H54 (cell line): ENCODE results near the gene VWC2.

Source experiments
- DNase-seq: peaks from one replicate; pipeline ENCODE4 v3.0.0; 2011; ENCODE audit warnings: low spot score, mixed read lengths; ENCODE audit not compliant: insufficient read length
- FAIRE-seq: peaks from 3 replicates; lab custom pipeline; 2011; peaks lifted over from hg19 to GRCh38; lab: Jason Lieb, UNC
- POLR2A ChIP-seq: IDR thresholded peaks from 2 replicates; pipeline ENCODE4 v1.6.1; 2011; ENCODE audit warnings: low read depth, mild to moderate bottlenecking, low read length

VWC2 gene

DNA sequence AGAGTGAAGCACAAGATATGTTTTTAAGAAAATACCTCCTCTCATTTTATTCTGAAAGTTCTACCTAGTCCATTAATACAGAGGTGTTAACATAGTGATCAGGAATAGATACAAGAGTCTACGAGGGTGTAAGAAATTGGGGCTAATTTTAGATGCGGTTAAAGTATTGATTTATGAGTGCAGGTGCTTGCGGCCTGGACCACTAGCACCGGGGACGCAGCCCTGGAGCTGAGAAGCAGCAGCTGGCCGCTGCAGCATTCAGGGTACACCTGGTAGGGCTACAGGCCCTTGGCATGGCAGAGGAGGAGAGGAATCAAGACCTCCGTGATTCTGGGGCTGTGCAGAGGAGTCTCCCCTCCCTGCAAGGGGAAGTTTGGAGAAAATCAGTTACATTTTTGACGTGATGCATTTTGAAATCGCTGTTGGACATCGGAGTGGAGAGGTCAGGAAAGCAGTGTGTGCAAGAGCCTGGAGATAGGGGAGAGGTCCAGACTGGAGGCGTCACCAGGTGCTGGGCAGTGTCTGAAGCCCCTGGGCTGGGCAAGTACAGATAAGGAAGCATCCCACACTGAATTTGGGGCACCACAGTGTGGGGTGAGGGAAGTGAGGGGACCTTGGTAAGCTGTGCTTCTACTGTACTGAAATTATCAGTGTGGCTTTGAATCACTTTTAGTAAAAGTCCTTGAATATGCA is 112.3 kb downstream of the VWC2 start:
- DNase-seq (no peak), FAIRE-seq (no peak)
- no peak for TF ChIP-seq POLR2A

DNA sequence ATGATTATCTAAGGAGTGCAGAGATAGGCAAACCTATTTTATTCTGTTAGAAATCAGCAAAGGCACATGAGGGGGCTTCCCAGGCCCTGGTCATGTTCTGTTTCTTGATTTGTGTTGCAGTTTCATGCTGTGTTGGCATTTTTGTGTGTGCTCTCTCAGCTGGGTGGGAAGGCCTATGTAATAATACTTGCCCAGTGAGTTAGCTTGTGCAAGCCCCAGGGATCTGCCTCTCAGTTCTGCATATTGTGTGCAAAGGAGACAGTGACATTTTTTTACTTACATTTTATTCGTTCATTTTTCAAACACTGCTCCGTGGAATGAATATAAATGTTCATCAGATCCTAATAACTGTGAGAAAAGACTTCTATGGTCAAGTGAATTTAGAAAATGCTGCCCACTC is 119.0 kb downstream of the VWC2 start:
- DNase-seq (no peak), FAIRE-seq (no peak)
- TF ChIP-seq POLR2A = no peak

DNA sequence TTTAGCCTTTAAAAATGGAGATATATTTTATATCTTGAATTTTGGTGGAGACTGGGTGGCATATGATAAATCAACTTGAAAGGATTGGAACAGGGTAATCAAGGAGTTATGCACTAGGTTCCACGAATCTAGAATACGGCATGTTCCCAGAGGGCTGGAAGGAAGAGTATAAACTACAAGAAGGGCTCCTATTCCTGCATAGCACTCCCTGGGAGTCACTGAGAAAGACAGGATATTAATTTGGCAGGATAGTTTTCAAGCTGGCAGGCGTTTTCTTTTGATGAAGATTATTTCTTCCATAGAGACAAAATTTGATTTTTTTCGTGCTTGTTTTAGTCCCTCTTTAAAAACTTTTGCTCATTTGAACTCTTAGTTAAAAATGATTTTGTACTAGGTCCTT is 119.7 kb downstream of the VWC2 start:
- DNase-seq (no peak), FAIRE-seq (no peak)
- TF ChIP-seq POLR2A = no peak

DNA sequence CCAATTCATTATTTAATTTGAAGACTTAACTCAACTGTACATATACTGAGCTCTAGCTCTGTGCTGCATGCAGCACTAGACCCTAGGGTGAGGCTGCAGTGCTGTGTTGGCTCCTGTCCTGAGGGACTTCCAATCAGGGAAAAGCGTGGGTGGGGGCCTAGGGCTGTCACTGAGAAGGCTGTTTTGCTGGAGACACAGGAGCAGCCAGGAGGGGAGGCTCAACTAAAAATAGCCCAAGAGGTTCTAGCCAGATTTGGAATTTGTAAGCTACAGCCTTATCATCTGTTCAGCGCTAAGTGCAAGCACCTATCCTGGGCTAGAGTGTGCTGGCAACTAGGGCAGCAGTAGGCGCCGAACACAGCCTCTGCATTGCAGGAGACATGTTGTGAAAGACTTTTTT is 121.1 kb downstream of the VWC2 start:
- TF ChIP-seq POLR2A = no peak
- no peak for FAIRE-seq
- no peak for DNase-seq

DNA sequence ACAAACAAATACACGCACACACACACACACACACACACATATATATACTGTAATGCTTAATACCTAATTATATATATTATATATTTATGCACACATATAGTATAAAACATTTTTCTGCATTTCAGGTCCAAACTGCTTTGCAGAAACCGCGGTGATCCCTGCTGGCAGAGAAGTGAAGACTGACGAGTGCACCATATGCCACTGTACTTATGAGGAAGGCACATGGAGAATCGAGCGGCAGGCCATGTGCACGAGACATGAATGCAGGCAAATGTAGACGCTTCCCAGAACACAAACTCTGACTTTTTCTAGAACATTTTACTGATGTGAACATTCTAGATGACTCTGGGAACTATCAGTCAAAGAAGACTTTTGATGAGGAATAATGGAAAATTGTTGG is 138.5 kb downstream of the VWC2 start:
- FAIRE-seq = no peak
- no peak for DNase-seq
- TF ChIP-seq POLR2A = no peak

DNA sequence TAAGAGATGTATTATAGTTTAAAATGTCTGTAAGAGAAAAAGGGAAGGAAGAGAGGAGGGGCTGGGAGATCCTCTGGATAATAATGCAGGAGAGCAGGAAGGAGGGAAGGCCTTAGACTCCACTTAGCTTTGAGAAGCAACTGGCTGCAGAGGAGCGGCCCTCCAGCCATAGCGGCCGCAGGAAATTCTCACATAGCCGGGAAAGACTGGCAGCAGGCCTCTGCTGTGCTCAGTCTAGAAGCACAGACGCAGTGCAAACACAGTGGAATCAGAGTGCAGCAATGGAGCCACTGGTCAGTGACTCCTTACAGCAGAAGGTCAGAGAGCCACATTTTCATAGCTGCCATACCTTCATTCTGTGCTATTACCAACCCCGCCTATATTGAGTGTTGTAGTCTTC is 153.3 kb downstream of the VWC2 start:
- TF ChIP-seq POLR2A = no peak
- no peak for FAIRE-seq
- DNase-seq = no peak

DNA sequence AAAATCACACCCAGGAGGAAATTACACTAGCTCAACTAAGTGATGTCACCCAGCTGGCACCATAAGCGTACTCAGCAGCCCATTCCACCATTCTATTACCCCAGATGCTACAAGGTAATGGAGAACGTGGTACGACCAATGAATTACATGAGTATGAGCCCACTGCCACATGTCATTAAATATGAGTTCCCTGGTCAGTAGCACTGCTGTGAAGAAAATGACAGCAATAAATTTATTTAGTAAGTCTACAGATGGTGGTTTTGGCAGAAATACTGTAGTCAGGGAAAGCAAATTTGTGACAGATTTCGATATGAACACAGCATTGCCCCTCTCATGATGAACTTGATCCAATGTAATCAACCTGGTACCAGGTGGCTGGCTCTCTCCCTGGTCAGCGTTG is 154.2 kb downstream of the VWC2 start:
- no peak for FAIRE-seq
- TF ChIP-seq POLR2A = no peak
- no peak for DNase-seq

DNA sequence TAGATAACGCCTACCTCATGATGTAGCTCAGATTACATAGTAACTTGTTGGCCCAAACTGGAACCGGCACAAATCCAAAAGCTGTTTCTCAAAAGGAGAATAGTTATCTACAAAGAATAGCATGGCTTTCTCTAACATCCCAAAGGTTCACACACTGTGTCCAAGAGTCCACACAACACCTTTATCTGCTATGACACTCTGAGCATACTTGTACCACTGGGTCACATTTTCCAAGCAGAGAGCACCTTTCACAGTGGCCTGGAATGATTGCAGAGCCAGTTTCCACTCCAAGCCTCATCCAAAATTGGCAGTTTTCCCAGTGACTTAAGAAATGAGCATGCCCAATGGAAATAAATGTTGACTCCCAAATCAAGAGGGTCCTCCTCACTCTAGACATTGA is 155.3 kb downstream of the VWC2 start:
- FAIRE-seq (no peak), DNase-seq (no peak)
- TF ChIP-seq POLR2A = no peak

DNA sequence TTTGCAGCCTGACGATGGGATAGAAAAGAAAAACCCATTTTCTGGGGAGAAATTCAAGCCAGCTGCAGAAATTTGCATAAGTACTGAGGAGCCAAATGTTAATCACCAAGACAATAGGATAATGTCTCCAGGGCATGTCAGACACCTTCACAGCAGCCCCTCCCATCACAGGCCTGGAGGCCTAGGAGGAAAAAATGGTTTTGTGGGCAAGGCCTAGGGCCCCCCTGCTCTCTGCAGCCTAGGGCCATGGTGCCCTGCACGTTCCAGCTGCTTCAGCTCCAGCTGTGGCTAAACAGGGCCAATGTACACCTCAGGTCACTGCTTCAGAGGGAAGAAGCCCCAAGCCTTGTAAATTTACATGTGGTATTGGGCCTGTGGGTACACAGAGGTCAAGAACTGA is 158.2 kb downstream of the VWC2 start:
- FAIRE-seq (no peak), DNase-seq (no peak)

DNA sequence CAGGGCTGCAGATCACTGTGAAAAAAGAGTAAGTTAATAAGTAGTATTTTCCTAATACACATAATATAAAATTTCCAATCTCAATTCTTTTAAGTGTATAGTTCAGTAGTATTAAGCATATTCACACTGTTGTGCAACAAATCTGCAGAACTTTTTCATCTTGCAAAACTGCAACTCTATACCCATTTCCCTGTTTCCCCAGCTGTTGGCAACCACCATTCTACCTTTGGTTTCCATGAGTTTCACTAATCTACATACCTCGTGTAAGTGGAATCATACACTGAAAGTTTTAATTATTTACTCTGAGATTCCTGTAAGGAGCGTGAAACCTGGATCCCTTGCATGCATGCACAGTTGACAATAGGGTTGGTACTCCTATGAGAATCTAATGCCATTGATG is 164.2 kb downstream of the VWC2 start:
- DNase-seq (no peak), FAIRE-seq (no peak)
- no peak for TF ChIP-seq POLR2A

More for the DNA sequence above, 158.2 kb downstream of the VWC2 start:
- TF ChIP-seq POLR2A = no peak
